ENCODE results near the gene LAMTOR1.

DNA sequence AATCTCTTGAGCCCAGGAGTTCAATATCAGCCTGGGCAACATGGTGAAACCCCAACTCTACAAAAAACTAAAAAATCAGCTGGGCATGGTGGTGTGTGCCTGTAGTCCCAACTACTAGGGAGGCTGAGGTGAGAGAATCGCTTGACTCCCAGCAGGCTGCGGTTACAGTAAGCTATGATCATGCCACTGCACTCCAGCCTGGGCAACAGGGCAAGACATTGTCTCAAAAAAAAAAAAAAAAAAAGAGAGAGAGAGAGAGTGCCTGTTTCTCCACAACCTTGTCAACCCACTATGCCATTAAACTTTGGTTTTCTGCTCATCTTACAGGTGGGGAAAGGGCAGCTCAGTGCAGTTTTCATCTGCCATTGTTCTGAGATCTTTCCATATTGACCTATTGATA is 37.6 kb upstream of the LAMTOR1 start:
- TF ChIP-seq, protein P1, sequence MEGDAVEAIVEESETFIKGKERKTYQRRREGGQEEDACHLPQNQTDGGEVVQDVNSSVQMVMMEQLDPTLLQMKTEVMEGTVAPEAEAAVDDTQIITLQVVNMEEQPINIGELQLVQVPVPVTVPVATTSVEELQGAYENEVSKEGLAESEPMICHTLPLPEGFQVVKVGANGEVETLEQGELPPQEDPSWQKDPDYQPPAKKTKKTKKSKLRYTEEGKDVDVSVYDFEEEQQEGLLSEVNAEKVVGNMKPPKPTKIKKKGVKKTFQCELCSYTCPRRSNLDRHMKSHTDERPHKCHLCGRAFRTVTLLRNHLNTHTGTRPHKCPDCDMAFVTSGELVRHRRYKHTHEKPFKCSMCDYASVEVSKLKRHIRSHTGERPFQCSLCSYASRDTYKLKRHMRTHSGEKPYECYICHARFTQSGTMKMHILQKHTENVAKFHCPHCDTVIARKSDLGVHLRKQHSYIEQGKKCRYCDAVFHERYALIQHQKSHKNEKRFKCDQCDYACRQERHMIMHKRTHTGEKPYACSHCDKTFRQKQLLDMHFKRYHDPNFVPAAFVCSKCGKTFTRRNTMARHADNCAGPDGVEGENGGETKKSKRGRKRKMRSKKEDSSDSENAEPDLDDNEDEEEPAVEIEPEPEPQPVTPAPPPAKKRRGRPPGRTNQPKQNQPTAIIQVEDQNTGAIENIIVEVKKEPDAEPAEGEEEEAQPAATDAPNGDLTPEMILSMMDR (IDR thresholded peaks at IDR 0.05): no peak
- TF ChIP-seq POLR2AphosphoS5 (IDR thresholded peaks at IDR 0.05) (no peak), EP300 (IDR thresholded peaks at IDR 0.05) (no peak), POLR2A (IDR thresholded peaks at IDR 0.05) (no peak)

All from suprapubic skin (tissue), 4 donors.